ENCODE measurements around the gene ARV1.

DNA sequence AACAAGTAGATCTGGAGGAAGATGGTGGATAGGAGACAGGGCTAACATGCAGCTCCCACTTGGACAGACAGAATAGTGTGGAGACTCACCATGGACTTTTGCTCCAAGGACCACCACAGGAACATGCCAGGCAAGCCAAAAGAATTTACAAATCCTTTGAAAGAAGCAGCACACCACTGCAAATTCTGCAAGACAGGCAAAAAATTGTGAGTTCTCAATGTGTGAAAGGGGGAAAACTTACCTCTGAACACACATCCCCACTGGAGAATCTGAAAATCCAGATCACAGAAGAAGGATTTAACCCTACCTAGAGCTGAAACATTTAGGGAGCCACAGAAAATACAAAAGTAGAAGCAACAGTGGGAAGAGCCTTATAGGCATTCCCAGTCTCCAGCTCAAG lies 23.0 kb downstream of the ARV1 start:
- no peak for TF ChIP-seq POLR2AphosphoS5 (IDR thresholded peaks at IDR 0.05)
- TF ChIP-seq, protein P1, sequence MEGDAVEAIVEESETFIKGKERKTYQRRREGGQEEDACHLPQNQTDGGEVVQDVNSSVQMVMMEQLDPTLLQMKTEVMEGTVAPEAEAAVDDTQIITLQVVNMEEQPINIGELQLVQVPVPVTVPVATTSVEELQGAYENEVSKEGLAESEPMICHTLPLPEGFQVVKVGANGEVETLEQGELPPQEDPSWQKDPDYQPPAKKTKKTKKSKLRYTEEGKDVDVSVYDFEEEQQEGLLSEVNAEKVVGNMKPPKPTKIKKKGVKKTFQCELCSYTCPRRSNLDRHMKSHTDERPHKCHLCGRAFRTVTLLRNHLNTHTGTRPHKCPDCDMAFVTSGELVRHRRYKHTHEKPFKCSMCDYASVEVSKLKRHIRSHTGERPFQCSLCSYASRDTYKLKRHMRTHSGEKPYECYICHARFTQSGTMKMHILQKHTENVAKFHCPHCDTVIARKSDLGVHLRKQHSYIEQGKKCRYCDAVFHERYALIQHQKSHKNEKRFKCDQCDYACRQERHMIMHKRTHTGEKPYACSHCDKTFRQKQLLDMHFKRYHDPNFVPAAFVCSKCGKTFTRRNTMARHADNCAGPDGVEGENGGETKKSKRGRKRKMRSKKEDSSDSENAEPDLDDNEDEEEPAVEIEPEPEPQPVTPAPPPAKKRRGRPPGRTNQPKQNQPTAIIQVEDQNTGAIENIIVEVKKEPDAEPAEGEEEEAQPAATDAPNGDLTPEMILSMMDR (IDR thresholded peaks at IDR 0.05) = no peak
- no peak for TF ChIP-seq POLR2A (IDR thresholded peaks at IDR 0.05)
- TF ChIP-seq EP300 (IDR thresholded peaks at IDR 0.05; ENCODE audit: low read depth) = no peak
